ENCODE data around the gene PITPNB.

DNA sequence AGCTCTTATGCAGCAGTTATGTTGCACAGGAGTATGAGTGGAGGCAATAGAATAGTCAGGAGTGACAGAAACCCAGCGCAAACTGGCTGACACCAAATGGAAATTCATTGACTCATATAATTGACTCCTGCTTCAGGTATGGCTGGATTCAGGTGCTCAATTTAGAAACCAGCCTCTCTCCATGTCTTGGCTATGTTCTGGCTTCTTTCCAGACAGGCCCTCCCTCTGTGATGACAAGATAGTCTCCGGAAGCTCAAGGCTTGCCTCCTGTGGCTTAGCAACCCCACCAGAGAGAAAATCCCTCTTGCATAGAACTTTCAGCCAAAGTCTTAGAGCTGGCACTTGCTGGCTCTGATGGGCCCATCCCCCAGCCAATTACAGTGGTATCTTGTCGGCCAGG, 89.4 kb downstream of the PITPNB start:
- no peak for TF ChIP-seq POLR2AphosphoS5 (IDR thresholded peaks at IDR 0.05)
- no peak for TF ChIP-seq POLR2A (IDR thresholded peaks at IDR 0.05)
- TF ChIP-seq, protein P1, sequence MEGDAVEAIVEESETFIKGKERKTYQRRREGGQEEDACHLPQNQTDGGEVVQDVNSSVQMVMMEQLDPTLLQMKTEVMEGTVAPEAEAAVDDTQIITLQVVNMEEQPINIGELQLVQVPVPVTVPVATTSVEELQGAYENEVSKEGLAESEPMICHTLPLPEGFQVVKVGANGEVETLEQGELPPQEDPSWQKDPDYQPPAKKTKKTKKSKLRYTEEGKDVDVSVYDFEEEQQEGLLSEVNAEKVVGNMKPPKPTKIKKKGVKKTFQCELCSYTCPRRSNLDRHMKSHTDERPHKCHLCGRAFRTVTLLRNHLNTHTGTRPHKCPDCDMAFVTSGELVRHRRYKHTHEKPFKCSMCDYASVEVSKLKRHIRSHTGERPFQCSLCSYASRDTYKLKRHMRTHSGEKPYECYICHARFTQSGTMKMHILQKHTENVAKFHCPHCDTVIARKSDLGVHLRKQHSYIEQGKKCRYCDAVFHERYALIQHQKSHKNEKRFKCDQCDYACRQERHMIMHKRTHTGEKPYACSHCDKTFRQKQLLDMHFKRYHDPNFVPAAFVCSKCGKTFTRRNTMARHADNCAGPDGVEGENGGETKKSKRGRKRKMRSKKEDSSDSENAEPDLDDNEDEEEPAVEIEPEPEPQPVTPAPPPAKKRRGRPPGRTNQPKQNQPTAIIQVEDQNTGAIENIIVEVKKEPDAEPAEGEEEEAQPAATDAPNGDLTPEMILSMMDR (IDR thresholded peaks at IDR 0.05), result no peak

Data from breast epithelium (tissue), 3 donors.